Neuronal stem cell (in vitro differentiated cells): ENCODE measurements around the gene EFCC1.

Experiments
- DNase-seq: peaks from one replicate; pipeline ENCODE4 v3.0.0-alpha.2; 2013; ENCODE audit warnings: low spot score
- H2AFZ ChIP-seq: one replicate; pipeline ENCODE4 v1.6.1; 2013; ENCODE audit warnings: mild to moderate bottlenecking, low read length, inconsistent platforms
- H2AK5ac ChIP-seq: 2 replicates; pipeline ENCODE4 v1.6.1; 2013; ENCODE audit warnings: low read depth, mild to moderate bottlenecking, inconsistent platforms, low read length, moderate library complexity, mixed read lengths
- H2BK120ac ChIP-seq: 2 replicates; pipeline ENCODE4 v1.6.1; 2013; ENCODE audit warnings: low read depth, mild to moderate bottlenecking, inconsistent platforms, low read length, moderate library complexity, mixed read lengths
- H2BK12ac ChIP-seq: one replicate; pipeline ENCODE4 v1.6.1; 2013; ENCODE audit warnings: low read length, inconsistent platforms
- H2BK15ac ChIP-seq: 2 replicates; pipeline ENCODE4 v1.6.1; 2013; ENCODE audit warnings: mild to moderate bottlenecking, low read length, inconsistent platforms, mixed read lengths
- H2BK5ac ChIP-seq: one replicate; pipeline ENCODE4 v1.6.1; 2013; ENCODE audit warnings: inconsistent platforms, mild to moderate bottlenecking, low read length, moderate library complexity
- H3K14ac ChIP-seq: one replicate; pipeline ENCODE4 v1.6.1; 2013; ENCODE audit warnings: low read length, inconsistent platforms
- H3K18ac ChIP-seq: 2 replicates; pipeline ENCODE4 v1.6.1; 2013; ENCODE audit warnings: low read length, inconsistent platforms
- H3K23ac ChIP-seq: 2 replicates; pipeline ENCODE4 v1.6.1; 2013; ENCODE audit warnings: low read depth, mild to moderate bottlenecking, mixed read lengths, low read length, inconsistent platforms; ENCODE audit not compliant: poor library complexity
- H3K27ac ChIP-seq: replicated peaks from 3 replicates; pipeline ENCODE4 v1.5.1; 2013; ENCODE audit warnings: low read length, inconsistent platforms
- H3K27me3 ChIP-seq, 3 experiments: 2 replicates each; pipeline ENCODE4 v1.6.1; 2013; ENCODE audit warnings: low read length in 3 of 3, mild to moderate bottlenecking in 2 of 3, inconsistent platforms in 1 of 3, low read depth in 1 of 3, mixed read lengths in 1 of 3, moderate library complexity in 1 of 3; ENCODE audit not compliant: control insufficient read depth in 3 of 3, insufficient read depth in 3 of 3
- H3K36me3 ChIP-seq, 2 donors: replicated peaks in 1 of 2; 2 replicates each; pipeline ENCODE4 v1.6.1; 2013; ENCODE audit warnings: low read length in 2 of 2; ENCODE audit not compliant: control insufficient read depth in 2 of 2, insufficient read depth in 2 of 2
- H3K4ac ChIP-seq: 2 replicates; pipeline ENCODE4 v1.6.1; 2013; ENCODE audit warnings: inconsistent platforms, mild to moderate bottlenecking, low read length, moderate library complexity
- H3K4me1 ChIP-seq, 2 donors: 1 replicate in 1 of 2; 2 replicates in 1 of 2; pipeline ENCODE4 v1.6.1; 2013; ENCODE audit warnings: low read length in 2 of 2, low read depth in 1 of 2; ENCODE audit not compliant: control insufficient read depth in 2 of 2, insufficient read depth in 1 of 2
- H3K4me2 ChIP-seq: one replicate; pipeline ENCODE4 v1.6.1; 2013; ENCODE audit warnings: mild to moderate bottlenecking, low read length, inconsistent platforms; ENCODE audit not compliant: insufficient read depth, poor library complexity, severe bottlenecking
- H3K4me3 ChIP-seq, 2 donors: 2 replicates each; pipeline ENCODE4 v1.5.1; 2013; ENCODE audit warnings: low read length in 2 of 2, mild to moderate bottlenecking in 2 of 2, inconsistent platforms in 1 of 2, moderate library complexity in 1 of 2
- H3K79me1 ChIP-seq: one replicate; pipeline ENCODE4 v1.6.1; 2013; ENCODE audit warnings: low read depth, mild to moderate bottlenecking, inconsistent platforms, low read length, moderate library complexity
- H3K9ac ChIP-seq: one replicate; pipeline ENCODE4 v1.6.1; 2013; ENCODE audit warnings: mild to moderate bottlenecking, low read depth, low read length, inconsistent platforms; ENCODE audit not compliant: poor library complexity
- H3K9me3 ChIP-seq, 2 donors: replicated peaks in 1 of 2; 2 replicates each; pipeline versions ENCODE3 to v1.6.1; 2013; ENCODE audit warnings: low read length in 2 of 2, mild to moderate bottlenecking in 2 of 2, inconsistent platforms in 1 of 2, low read depth in 1 of 2, mixed read lengths in 1 of 2, moderate library complexity in 1 of 2; ENCODE audit not compliant: control insufficient read depth in 2 of 2, insufficient read depth in 1 of 2
- H4K8ac ChIP-seq: one replicate; pipeline ENCODE4 v1.6.1; 2013; ENCODE audit warnings: low read depth, mild to moderate bottlenecking, inconsistent platforms, low read length, moderate library complexity
- H4K91ac ChIP-seq: one replicate; pipeline ENCODE4 v1.6.1; 2013; ENCODE audit warnings: low read length, low read depth, mild to moderate bottlenecking, inconsistent platforms; ENCODE audit not compliant: poor library complexity
- WGBS, 2 donors: extraction: QIAGEN DNeasy Blood & Tissue Kit; methylation state at CpG; one replicate each; pipeline ENCODE4 v1.1.7; 2013; ENCODE audit warnings: missing lambda C conversion rate in 2 of 2, mixed read lengths in 1 of 2; ENCODE audit not compliant: insufficient read length in 2 of 2, insufficient replicate concordance in 1 of 2; ENCODE audit errors: extremely low coverage in 2 of 2; 5-methylcytosine and 5-hydroxymethylcytosine counted together

Gene EFCC1

DNA sequence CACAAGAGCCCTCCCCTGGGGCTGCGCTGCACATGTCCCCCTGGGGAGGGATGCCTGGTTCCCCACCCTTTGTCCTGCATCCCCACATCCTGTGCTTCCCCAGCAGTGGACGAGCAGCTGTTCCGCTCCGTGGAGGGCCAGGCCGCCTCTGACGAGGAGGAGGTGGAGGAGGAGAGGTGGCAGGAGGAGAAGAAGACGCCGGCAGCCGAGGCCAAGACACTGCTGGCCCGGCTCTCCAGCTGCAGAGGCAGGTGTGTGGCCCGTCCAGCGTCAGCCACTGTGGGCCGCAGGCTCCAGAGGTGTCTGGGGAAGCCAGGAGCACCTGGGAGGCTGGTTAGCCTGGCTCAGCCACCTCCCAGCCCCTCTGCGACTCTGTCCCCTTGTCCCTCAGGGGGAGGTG lies 31.6 kb downstream of the EFCC1 start:
- DNase-seq = no peak
- H2BK15ac ChIP-seq = peak overlapping the region; percentile 65
- H4K8ac ChIP-seq = peak overlapping the region; percentile 27
- peaks cover 2% of the 10 kb centered on the region for H3K79me1 ChIP-seq
- no peak overlapping the region for H2BK5ac ChIP-seq
- no CpG with 5 or more reads among the region's 14 CpGs for WGBS, 2 donors
- H2BK120ac ChIP-seq = no peak overlapping the region
- H3K4ac ChIP-seq = no peak overlapping the region
- H3K27me3 ChIP-seq = no peaks in the 10 kb centered on the region
- peak overlapping the region; percentile 19 for H3K18ac ChIP-seq
- H3K9ac ChIP-seq = peak overlapping the region; percentile 74
- H2AFZ ChIP-seq = no peak overlapping the region
- peak overlapping the region; percentile 49 for H3K23ac ChIP-seq
- peak overlapping the region; percentile 58 for H3K14ac ChIP-seq
- no peak overlapping the region for H4K91ac ChIP-seq
- H3K36me3 ChIP-seq = peaks cover 0 to 86% of the 10 kb centered on the region in 2 donors
- H3K27ac ChIP-seq = no peak overlapping the region
- no peak overlapping the region for H3K4me3 ChIP-seq
- H2AK5ac ChIP-seq = no peak overlapping the region
- peaks cover 0 to 2% of the 10 kb centered on the region in 2 donors for H3K9me3 ChIP-seq
- H3K4me2 ChIP-seq = no peak overlapping the region
- no peaks in the 10 kb centered on the region for H3K4me1 ChIP-seq
- H2BK12ac ChIP-seq = peak overlapping the region; percentile 46

DNA sequence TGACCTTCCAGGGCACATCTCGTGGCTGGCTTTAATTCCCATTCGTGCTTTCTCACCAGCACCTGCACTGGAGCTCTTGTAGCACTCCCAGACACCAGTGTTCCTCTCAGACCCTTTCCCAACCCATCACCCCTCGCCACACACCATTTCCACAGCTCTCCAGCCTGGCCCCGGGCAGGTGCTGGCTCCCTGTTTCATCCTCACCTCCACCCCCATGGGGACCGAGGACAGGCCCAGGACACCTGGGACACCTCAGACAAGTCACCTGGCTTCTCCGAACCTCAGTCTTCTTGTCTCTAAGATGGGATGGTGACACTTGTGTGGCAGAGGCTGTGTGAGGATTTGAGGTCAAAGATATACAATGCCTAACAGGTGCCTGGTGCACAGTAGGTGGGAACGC lies 32.0 kb downstream of the EFCC1 start:
- Histone ChIP-seq H3K9ac (peak overlapping the region; percentile 74), H2BK15ac (no peak overlapping the region), H3K4ac (no peak overlapping the region), H3K27ac (no peak overlapping the region), H3K27me3 (no peaks in the 10 kb centered on the region), H3K36me3 (peaks cover 0 to 84% of the 10 kb centered on the region in 2 donors), H2AFZ (no peak overlapping the region), H3K9me3 (peaks cover 0 to 2% of the 10 kb centered on the region in 2 donors), H3K23ac (no peak overlapping the region), H3K79me1 (peaks cover 2% of the 10 kb centered on the region), H3K14ac (no peak overlapping the region), H2BK5ac (no peak overlapping the region), H3K18ac (no peak overlapping the region), H2AK5ac (no peak overlapping the region), H4K91ac (no peak overlapping the region), H3K4me1 (no peaks in the 10 kb centered on the region), H4K8ac (peak overlapping the region; percentile 27), H2BK12ac (no peak overlapping the region), H3K4me3 (no peak overlapping the region), H2BK120ac (no peak overlapping the region), H3K4me2 (no peak overlapping the region)
- WGBS, 2 donors = no CpG with 5 or more reads among the region's 7 CpGs
- no peak for DNase-seq

DNA sequence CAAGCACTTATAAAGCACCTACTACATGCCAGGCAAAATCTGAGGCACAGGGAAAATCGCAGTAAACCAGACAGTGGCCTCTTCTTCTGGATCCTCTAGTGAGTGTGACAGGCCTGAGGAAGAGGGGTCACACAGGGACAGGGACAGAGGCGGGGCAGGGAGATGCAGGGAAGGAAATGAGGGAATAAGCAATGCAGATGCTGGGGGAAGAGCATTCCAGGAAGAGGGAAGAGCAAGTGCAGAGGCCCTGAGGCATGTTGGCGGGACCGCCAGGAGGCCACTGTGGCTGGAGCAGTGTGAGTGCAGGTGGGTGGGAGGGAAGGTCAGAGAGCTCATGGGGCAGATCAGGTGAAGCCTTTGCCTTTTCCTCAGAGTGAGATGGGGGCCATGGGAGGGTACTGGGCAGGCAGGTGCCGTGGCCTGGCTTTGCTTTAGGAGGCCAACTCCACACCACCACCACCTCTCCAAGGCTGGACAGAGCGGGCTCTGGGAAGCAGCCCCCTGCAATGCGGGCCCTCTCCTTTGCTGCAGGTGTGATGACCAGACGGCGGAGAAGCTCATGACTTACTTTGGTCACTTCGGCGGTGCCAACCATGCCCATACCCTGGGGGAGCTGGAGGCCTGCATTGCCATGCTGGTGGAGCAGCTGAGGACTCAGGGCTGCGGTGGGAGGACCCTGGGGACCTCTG lies 32.7 kb downstream of the EFCC1 start:
- no peak overlapping the region for H3K4ac ChIP-seq
- no peak overlapping the region for H3K14ac ChIP-seq
- peaks cover 0 to 89% of the 10 kb centered on the region in 2 donors for H3K36me3 ChIP-seq
- no peak overlapping the region for H4K8ac ChIP-seq
- no peak overlapping the region for H2BK15ac ChIP-seq
- H2BK120ac ChIP-seq = no peak overlapping the region
- peaks cover 0 to 2% of the 10 kb centered on the region in 2 donors for H3K9me3 ChIP-seq
- no peak overlapping the region for H2BK5ac ChIP-seq
- DNase-seq = no peak
- no peak overlapping the region for H3K9ac ChIP-seq
- H3K23ac ChIP-seq = no peak overlapping the region
- no peak overlapping the region for H2AK5ac ChIP-seq
- no peak overlapping the region for H3K4me2 ChIP-seq
- no peak overlapping the region for H3K18ac ChIP-seq
- H3K79me1 ChIP-seq = peaks cover 2% of the 10 kb centered on the region
- H3K27ac ChIP-seq = no peak overlapping the region
- no peaks in the 10 kb centered on the region for H3K4me1 ChIP-seq
- H2AFZ ChIP-seq = no peak overlapping the region
- no peak overlapping the region for H3K4me3 ChIP-seq
- no peaks in the 10 kb centered on the region for H3K27me3 ChIP-seq
- H4K91ac ChIP-seq = no peak overlapping the region
- no CpG with 5 or more reads among the region's 12 CpGs for WGBS, 2 donors
- H2BK12ac ChIP-seq = no peak overlapping the region

DNA sequence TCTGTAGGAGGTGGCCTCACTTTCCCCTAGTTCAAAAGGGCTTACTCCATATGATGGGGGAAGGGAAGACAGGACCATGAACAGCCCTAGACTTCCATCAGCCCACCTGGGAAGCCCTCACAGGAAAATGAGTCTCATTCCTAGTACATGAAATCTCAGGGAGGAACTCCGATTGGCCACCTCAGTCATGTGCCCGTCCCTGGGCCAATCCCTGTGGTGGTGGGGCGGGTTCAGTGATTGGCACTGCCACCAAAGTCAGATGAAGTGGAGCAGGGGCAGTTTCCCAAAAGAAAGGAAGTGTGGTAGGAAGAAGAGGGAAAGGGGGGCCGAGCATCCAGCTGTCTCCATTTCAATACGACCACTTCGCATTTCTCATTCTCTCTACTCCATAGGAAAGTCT lies 33.5 kb downstream of the EFCC1 start:
- H2BK15ac ChIP-seq = no peak overlapping the region
- no peak overlapping the region for H3K4me2 ChIP-seq
- H3K4me3 ChIP-seq = no peak overlapping the region
- no peak overlapping the region for H2BK5ac ChIP-seq
- no peak overlapping the region for H2BK12ac ChIP-seq
- DNase-seq = no peak
- no peak overlapping the region for H3K4ac ChIP-seq
- no peaks in the 10 kb centered on the region for H3K4me1 ChIP-seq
- H4K8ac ChIP-seq = no peak overlapping the region
- H3K27me3 ChIP-seq = no peaks in the 10 kb centered on the region
- no peak overlapping the region for H3K9ac ChIP-seq
- H3K9me3 ChIP-seq = peaks cover 0 to 2% of the 10 kb centered on the region in 2 donors
- H4K91ac ChIP-seq = no peak overlapping the region
- no peak overlapping the region for H2AK5ac ChIP-seq
- no peak overlapping the region for H3K14ac ChIP-seq
- WGBS, 2 donors = no CpG with 5 or more reads among the region's 6 CpGs
- peaks cover 2% of the 10 kb centered on the region for H3K79me1 ChIP-seq
- H3K27ac ChIP-seq = no peak overlapping the region
- no peak overlapping the region for H2BK120ac ChIP-seq
- H3K36me3 ChIP-seq = peaks cover 0 to 93% of the 10 kb centered on the region in 2 donors
- H3K23ac ChIP-seq = no peak overlapping the region
- H3K18ac ChIP-seq = no peak overlapping the region
- no peak overlapping the region for H2AFZ ChIP-seq
